Colonic mucosa (tissue), 4 donors: ENCODE results near the gene RIPOR2. TPM values are rescaled to one million over a fixed set of nuclear protein-coding genes. Genes with fewer than 3 reads are reported as not detected.

Source experiments
- DNase-seq: peaks from one replicate; pipeline ENCODE4 v3.0.0-alpha.2; 2020
- H3K27ac ChIP-seq: fragments of 200-600 bp; one replicate; pipeline ENCODE4 v1.8.0; 2021
- H3K27me3 ChIP-seq: fragments of 200-600 bp; one replicate; pipeline ENCODE4 v1.8.0; 2021
- H3K36me3 ChIP-seq: fragments of 200-600 bp; one replicate; pipeline ENCODE4 v1.8.0; 2021
- H3K4me1 ChIP-seq: fragments of 200-600 bp; one replicate; pipeline ENCODE4 v1.8.0; 2021; ENCODE audit warnings: mild to moderate bottlenecking
- H3K4me3 ChIP-seq: fragments of 200-600 bp; one replicate; pipeline ENCODE4 v1.8.0; 2021
- H3K9ac ChIP-seq, 2 donors: one replicate each; pipeline ENCODE4 v1.7.0; 2013; ENCODE audit warnings: control low read depth in 2 of 2, low read depth in 2 of 2, low read length in 2 of 2
- H3K9me3 ChIP-seq: fragments of 200-600 bp; one replicate; pipeline ENCODE4 v1.8.0; 2021
- CTCF ChIP-seq: fragments of 200-600 bp; IDR thresholded peaks from one replicate; pipeline ENCODE4 v1.8.0; 2022; ENCODE audit warnings: antibody characterized with exemption, mild to moderate bottlenecking
- intact Hi-C: fragments of 100-400 bp; cut with DNase I; formaldehyde crosslinking; loops from one replicate; pipeline ENCODE4 v1.14.1; 2022
- total RNA-seq, 2 donors: library from RNA; stranded (reverse); fragmentation: NEBNext Ultra II Directional in 1 of 2; extraction: Animal tissue kit (Norgen Biotek cat#: 25700) in 1 of 2; gene quantifications; one replicate each; pipeline ENCODE4 v1.2.1, GENCODE V29; 2021
- donor health status: healthy.
- donor health status: DM: no; HTN: no; CAD: no.
- donor health status: DM: no; HTN: no; CAD: no.

Gene RIPOR2
- total RNA-seq, 2 donors from 2014 or later = 1.8 to 2.0 TPM

- no peak for DNase-seq
- no peaks in the 10 kb centered on the region for H3K9me3 ChIP-seq
- no peaks in the 10 kb centered on the region for H3K27me3 ChIP-seq
- no peak for TF ChIP-seq CTCF
- no peak overlapping the region for H3K9ac ChIP-seq
- H3K27ac ChIP-seq = no peak overlapping the region
- intact Hi-C loops = no loop called here
- H3K4me1 ChIP-seq = no peaks in the 10 kb centered on the region
- H3K4me3 ChIP-seq = no peak overlapping the region
- H3K36me3 ChIP-seq = no peaks in the 10 kb centered on the region
Observed at GRCh38 chr6:24980507-24981385, 45.0 kb upstream of the RIPOR2 start.

GRCh38 chr6:24979176-24979575 is 43.4 kb upstream of the RIPOR2 start:
- no peaks in the 10 kb centered on the region for H3K27me3 ChIP-seq
- no peaks in the 10 kb centered on the region for H3K9me3 ChIP-seq
- DNase-seq = no peak
- H3K36me3 ChIP-seq = no peaks in the 10 kb centered on the region
- H3K27ac ChIP-seq = no peak overlapping the region
- H3K4me1 ChIP-seq = no peaks in the 10 kb centered on the region
- intact Hi-C loops = no loop called here
- no peak for TF ChIP-seq CTCF
- no peak overlapping the region for H3K4me3 ChIP-seq
- no peak overlapping the region for H3K9ac ChIP-seq

GRCh38 chr6:24974182-24975171 is 38.7 kb upstream of the RIPOR2 start:
- H3K9me3 ChIP-seq = no peaks in the 10 kb centered on the region
- H3K27ac ChIP-seq = no peak overlapping the region
- no peak for TF ChIP-seq CTCF
- no peaks in the 10 kb centered on the region for H3K27me3 ChIP-seq
- DNase-seq = no peak
- H3K36me3 ChIP-seq = no peaks in the 10 kb centered on the region
- no peak overlapping the region for H3K9ac ChIP-seq
- intact Hi-C loops = no loop called here
- no peak overlapping the region for H3K4me3 ChIP-seq
- H3K4me1 ChIP-seq = no peaks in the 10 kb centered on the region

- H3K36me3 ChIP-seq = no peaks in the 10 kb centered on the region
- no peak overlapping the region for H3K9ac ChIP-seq
- H3K4me3 ChIP-seq = no peak overlapping the region
- no peaks in the 10 kb centered on the region for H3K9me3 ChIP-seq
- no peaks in the 10 kb centered on the region for H3K4me1 ChIP-seq
- no peak for TF ChIP-seq CTCF
- H3K27me3 ChIP-seq = no peaks in the 10 kb centered on the region
- H3K27ac ChIP-seq = no peak overlapping the region
- intact Hi-C loops = no loop called here
- DNase-seq = no peak
Observed at GRCh38 chr6:24972311-24972958, 36.7 kb upstream of the RIPOR2 start.

GRCh38 chr6:24971067-24971466 is 35.3 kb upstream of the RIPOR2 start:
- no peaks in the 10 kb centered on the region for H3K27me3 ChIP-seq
- H3K36me3 ChIP-seq = no peaks in the 10 kb centered on the region
- H3K9ac ChIP-seq = no peak overlapping the region
- DNase-seq = no peak
- no peaks in the 10 kb centered on the region for H3K9me3 ChIP-seq
- intact Hi-C loops = no loop called here
- no peak for TF ChIP-seq CTCF
- H3K27ac ChIP-seq = no peak overlapping the region
- H3K4me3 ChIP-seq = no peak overlapping the region
- H3K4me1 ChIP-seq = no peaks in the 10 kb centered on the region
